Mucosa of rectum (tissue), 2 donors: ENCODE results near the gene PIK3CA.

Experiments used
- H3K27ac ChIP-seq, 2 donors: one replicate each; pipeline ENCODE4 v1.7.0; 2013; ENCODE audit warnings: inconsistent platforms in 2 of 2, low read depth in 2 of 2, low read length in 2 of 2
- H3K27me3 ChIP-seq, 2 donors: one replicate each; pipeline ENCODE4 v1.7.0; 2013; ENCODE audit warnings: low read length in 2 of 2; ENCODE audit not compliant: control insufficient read depth in 2 of 2, insufficient read depth in 2 of 2
- H3K36me3 ChIP-seq, 2 donors: one replicate each; pipeline ENCODE4 v1.7.0; 2013; ENCODE audit warnings: low read length in 2 of 2; ENCODE audit not compliant: control insufficient read depth in 2 of 2, insufficient read depth in 2 of 2
- H3K4me1 ChIP-seq, 2 donors: one replicate each; pipeline ENCODE4 v1.7.0; 2013; ENCODE audit warnings: low read length in 2 of 2, mild to moderate bottlenecking in 1 of 2; ENCODE audit not compliant: control insufficient read depth in 2 of 2, insufficient read depth in 2 of 2
- H3K4me3 ChIP-seq, 2 donors: one replicate each; pipeline ENCODE4 v1.7.0; 2013; ENCODE audit warnings: low read length in 2 of 2
- H3K9ac ChIP-seq, 2 donors: one replicate each; pipeline ENCODE4 v1.7.0; 2013; ENCODE audit warnings: low read length in 2 of 2, low read depth in 1 of 2, mild to moderate bottlenecking in 1 of 2
- H3K9me3 ChIP-seq, 2 donors: one replicate each; pipeline ENCODE4 v1.7.0; 2013; ENCODE audit warnings: low read length in 2 of 2; ENCODE audit not compliant: control insufficient read depth in 2 of 2
- donor health status: healthy.
- donor health status: Normal muscosa, but diverticular disease.

PIK3CA gene

DNA sequence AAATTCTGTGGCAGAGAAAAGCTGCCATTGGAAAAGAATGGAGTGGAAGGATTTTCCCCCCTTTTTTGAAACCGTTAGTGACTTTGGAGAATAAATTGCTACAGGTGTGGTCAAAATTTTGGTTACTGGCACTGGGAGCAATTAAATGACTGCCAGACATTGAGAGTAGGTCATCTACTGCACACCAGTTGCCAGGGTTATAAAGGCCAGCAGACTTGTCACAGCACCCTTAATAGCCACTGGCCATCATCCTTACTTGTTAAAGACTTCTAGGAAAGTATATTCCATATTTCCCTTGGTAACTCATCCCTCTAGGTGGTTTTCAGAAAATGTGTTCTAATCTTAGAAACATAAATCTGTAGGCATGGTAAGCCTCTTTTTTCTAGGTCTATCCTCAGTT, 8.0 kb downstream of the PIK3CA start:
- H3K9me3 ChIP-seq = no peaks in the 10 kb centered on the region
- no peak overlapping the region for H3K9ac ChIP-seq
- no peaks in the 10 kb centered on the region for H3K27me3 ChIP-seq
- no peaks in the 10 kb centered on the region for H3K4me1 ChIP-seq
- H3K36me3 ChIP-seq = no peaks in the 10 kb centered on the region
- no peak overlapping the region for H3K4me3 ChIP-seq
- no peak overlapping the region for H3K27ac ChIP-seq

DNA sequence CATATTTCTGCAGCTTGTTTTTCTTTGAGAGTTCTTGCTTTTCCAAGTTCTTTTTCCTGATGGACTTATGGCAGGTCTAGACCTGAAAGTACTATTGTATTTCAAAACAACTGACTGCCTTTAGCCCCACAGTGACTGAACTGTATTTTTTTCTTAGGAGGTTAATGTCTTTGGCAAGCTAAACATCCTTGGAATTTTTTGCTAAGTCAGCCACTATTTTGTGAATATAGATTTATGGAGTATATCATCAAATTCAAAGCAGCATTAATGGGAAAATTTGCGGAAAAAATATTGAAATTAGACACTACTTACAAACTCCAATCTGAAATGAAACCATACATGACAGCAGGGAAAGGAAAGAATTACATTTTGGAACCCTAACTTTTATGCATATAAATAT, 8.6 kb downstream of the PIK3CA start:
- H3K36me3 ChIP-seq = no peaks in the 10 kb centered on the region
- no peaks in the 10 kb centered on the region for H3K9me3 ChIP-seq
- no peak overlapping the region for H3K4me3 ChIP-seq
- no peaks in the 10 kb centered on the region for H3K4me1 ChIP-seq
- no peak overlapping the region for H3K27ac ChIP-seq
- no peaks in the 10 kb centered on the region for H3K27me3 ChIP-seq
- no peak overlapping the region for H3K9ac ChIP-seq

DNA sequence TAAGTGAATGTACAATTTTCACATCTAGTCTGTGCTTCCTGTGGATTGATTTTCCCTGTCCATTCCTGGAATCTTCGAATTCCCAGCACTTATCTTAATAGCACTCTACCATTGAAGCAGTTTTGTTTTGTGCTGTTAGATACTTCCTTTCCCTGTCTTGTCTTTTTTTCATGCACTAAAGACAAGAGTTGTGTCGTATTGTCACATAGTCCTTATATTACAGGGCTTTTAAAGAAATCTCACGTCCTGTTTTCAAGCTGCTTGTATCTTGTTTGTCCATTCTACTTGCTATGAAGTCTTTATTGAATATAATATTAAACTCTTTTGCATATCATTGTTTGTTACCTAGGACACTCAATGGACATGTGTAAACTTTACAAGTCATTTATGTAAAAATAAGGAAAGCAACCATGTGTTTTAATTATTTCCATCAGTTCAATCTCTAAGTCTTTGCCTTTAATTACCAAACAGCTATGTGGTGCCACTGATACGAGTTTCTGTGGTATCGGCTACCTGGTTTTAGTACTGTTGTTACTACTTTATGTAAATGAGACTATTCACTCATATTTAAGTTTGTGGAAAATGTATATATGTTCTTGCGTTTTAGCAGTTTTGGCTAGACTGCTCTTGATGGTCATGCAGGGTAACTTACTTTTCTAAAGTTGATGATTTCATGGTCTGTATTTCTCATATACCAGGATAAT, 10.3 kb downstream of the PIK3CA start:
- Histone ChIP-seq H3K4me1 (no peaks in the 10 kb centered on the region), H3K36me3 (no peaks in the 10 kb centered on the region)

DNA sequence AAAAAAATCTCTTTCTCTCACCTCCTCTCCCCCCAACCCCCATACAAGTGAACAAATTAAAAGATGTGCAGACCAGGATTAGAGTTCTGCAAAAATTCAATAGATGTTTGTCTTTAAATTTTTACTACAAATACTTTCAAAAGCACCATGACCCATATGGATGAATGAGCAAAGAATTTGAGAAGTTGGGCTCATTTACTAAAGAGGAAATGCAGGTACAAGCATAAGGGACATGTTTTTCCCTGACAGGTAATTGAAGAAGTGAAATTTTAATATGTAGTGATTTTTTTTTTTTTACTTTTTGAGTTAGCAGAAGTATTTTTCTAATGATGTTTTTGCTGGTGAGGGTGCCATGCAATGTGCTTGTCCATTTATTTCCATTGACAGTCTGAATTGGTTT, 15.3 kb downstream of the PIK3CA start:
- no peaks in the 10 kb centered on the region for H3K27me3 ChIP-seq
- H3K4me1 ChIP-seq = no peaks in the 10 kb centered on the region
- no peaks in the 10 kb centered on the region for H3K36me3 ChIP-seq
- H3K9me3 ChIP-seq = no peaks in the 10 kb centered on the region
- no peak overlapping the region for H3K9ac ChIP-seq
- H3K4me3 ChIP-seq = no peak overlapping the region
- no peak overlapping the region for H3K27ac ChIP-seq

More for the DNA sequence above, 10.3 kb downstream of the PIK3CA start:
- Histone ChIP-seq H3K4me3 (no peak overlapping the region), H3K9ac (no peak overlapping the region), H3K9me3 (no peaks in the 10 kb centered on the region), H3K27me3 (no peaks in the 10 kb centered on the region), H3K27ac (no peak overlapping the region)

DNA sequence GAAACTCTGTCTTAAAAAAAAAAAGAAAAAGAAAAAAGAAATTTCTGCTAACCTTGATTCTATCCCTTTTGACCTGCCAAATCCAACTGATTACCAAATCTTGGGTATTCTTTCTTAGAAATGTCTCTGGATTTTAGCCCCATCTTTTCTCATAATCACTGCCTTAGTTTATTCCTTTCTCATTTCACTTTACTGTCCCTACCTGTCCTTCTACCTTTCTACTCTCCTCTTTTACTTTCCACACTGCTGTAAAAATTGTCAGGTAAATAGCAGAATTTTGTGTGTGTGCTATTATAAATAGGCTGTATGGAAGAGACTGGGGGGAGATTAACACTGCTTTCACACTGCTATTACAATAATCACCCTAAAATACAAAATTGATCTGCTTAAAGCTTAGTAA, 16.7 kb downstream of the PIK3CA start:
- Histone ChIP-seq H3K4me1 (no peaks in the 10 kb centered on the region), H3K9me3 (no peaks in the 10 kb centered on the region), H3K9ac (no peak overlapping the region), H3K27me3 (no peaks in the 10 kb centered on the region), H3K36me3 (no peaks in the 10 kb centered on the region), H3K4me3 (no peak overlapping the region), H3K27ac (no peak overlapping the region)

DNA sequence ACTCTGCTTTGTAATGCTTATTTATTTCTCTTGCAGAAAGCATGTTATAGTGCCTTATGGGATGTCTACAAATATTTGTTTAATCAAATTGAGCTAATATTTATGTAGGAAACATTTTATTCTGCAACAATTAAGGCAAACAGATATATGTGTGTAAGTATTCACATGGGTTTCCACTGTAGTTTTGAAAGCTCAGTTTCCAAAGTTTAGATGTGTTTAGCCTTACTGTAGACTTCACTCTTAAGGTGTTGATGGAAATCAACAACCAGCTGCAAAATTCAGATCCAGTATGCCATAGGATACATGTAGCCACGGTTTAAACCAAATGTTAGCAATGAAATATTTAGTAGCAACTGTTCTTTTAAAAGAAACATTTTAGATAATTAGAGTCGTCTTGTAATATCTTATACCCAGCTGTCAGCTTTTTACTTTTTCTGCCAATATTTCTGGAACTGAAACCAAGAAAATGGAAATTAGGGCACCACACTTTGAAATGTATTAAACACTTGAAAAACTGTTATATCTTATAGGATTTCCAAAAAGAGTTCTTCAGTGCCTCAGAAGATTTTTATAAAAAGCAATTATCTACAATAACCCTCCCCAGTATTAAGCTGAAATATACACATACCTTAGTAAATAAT, 18.5 kb downstream of the PIK3CA start:
- H3K9me3 ChIP-seq = no peaks in the 10 kb centered on the region

DNA sequence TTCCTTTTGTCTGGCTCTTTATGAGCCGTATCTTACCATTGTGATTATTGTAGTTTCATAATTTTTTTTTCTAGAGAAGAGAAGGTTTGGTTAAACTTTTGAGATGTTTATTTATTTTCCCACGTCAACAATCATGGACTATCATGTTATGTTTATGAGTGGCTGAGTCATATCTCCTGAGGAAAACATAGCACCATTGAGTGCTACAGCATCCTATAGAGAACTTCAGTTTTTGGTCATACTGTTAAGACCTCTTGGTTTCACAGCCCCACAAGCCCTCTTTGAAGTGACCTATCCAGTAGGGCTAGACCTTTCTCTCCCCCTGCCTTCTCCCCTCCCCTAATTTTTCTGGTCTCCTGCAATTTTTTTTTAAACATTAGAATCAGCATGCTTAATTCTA, 20.8 kb downstream of the PIK3CA start:
- Histone ChIP-seq H3K27ac (no peak overlapping the region), H3K4me3 (no peak overlapping the region), H3K9me3 (no peaks in the 10 kb centered on the region), H3K4me1 (no peaks in the 10 kb centered on the region), H3K9ac (no peak overlapping the region), H3K36me3 (no peaks in the 10 kb centered on the region), H3K27me3 (no peaks in the 10 kb centered on the region)

More for the DNA sequence above, 18.5 kb downstream of the PIK3CA start:
- Histone ChIP-seq H3K9ac (no peak overlapping the region), H3K36me3 (no peaks in the 10 kb centered on the region), H3K4me1 (no peaks in the 10 kb centered on the region), H3K27ac (no peak overlapping the region), H3K4me3 (no peak overlapping the region), H3K27me3 (no peaks in the 10 kb centered on the region)

DNA sequence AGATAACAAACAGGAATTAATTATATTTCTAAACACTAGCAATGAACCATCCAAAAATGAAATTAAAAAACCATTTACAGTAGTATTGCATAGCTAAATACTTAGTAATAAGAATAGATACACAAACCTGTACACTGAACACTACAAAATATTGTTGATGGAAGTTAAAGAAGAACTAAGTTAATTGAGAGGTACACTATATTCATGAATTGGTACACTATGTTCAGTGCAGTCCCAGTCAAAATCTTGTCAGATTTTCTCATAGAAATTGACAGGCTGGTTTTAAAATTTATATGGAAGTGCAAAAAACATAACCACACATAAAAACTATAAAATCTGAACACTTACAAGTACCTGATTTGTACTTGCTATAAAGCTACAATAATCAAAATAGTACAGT, 24.4 kb downstream of the PIK3CA start:
- Histone ChIP-seq H3K27ac (no peak overlapping the region), H3K9ac (no peak overlapping the region), H3K4me3 (no peak overlapping the region), H3K36me3 (no peaks in the 10 kb centered on the region), H3K4me1 (no peaks in the 10 kb centered on the region), H3K9me3 (no peaks in the 10 kb centered on the region), H3K27me3 (no peaks in the 10 kb centered on the region)

DNA sequence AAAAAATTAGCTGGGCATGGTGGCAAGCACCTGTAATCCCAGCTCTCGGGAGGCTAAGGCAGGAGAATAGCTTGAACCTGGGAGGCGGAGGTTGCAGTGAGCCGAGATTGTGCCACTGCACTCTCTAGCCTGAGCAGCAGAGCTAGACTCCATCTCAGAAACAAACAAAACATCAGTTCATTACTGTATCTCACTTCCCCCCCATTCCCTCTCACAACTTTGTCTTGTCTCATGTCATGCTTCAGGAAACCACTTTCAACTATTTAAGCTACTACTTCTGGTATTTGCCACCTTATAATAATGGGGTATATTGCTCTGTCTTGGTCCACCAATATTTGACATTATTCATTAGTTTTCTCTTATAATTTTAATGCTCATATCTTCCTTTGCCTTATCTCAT, 26.2 kb downstream of the PIK3CA start:
- Histone ChIP-seq H3K27me3 (no peaks in the 10 kb centered on the region), H3K9me3 (no peaks in the 10 kb centered on the region), H3K36me3 (no peaks in the 10 kb centered on the region), H3K27ac (no peak overlapping the region), H3K9ac (no peak overlapping the region), H3K4me1 (no peaks in the 10 kb centered on the region), H3K4me3 (no peak overlapping the region)

DNA sequence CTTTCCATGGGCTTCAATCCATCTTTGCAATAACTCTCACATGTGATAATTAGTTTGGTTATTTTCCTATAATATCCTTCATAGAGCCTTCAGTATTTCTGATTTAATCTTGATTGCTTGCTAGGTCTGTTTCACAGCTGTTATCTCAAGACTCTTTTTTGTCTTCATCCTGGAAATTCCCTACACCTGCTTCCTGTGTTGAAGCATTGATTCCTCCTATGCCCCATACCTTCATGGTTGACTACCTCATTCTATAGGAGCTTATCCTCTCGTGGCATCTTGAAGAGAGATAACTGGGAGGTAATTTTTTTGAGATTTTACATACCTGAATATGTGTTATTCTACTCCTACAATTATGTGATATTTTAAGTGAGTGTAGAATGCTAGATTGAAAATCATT, 26.7 kb downstream of the PIK3CA start:
- no peaks in the 10 kb centered on the region for H3K4me1 ChIP-seq
- H3K27ac ChIP-seq = no peak overlapping the region
- H3K36me3 ChIP-seq = no peaks in the 10 kb centered on the region
- no peaks in the 10 kb centered on the region for H3K27me3 ChIP-seq
- H3K9ac ChIP-seq = no peak overlapping the region
- no peak overlapping the region for H3K4me3 ChIP-seq
- no peaks in the 10 kb centered on the region for H3K9me3 ChIP-seq
